HG03439 (cell line): ENCODE results near the gene YIPF7.
A peak's percentile ranks its signal among the peaks of the same experiment; 100 is the strongest.

Experiments
- ATAC-seq: cut with Tn5 transposase; IDR thresholded peaks from one replicate; pipeline ENCODE4 v1.9.1; 2021; ENCODE audit warnings: mild to moderate bottlenecking, moderate library complexity; ENCODE audit not compliant: unreplicated experiment

YIPF7 gene

DNA sequence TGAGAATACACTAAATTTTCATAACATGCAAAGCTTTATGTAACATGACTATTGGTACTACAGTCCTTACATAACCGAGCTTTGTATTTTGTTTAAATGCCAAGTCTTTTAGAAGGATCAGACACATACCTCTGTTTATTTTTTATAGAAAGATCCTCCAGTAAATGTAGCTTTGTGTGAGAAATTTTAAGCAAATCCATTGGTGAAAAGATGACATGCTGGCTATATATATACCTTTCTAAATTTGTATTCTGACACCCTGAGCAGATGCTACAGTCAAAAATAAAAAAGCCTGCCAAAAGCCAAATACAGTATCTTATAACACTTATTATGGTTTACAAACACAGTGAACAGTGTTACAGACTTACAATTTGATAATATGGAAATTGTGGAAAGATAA, at the start of gene YIPF7:
YIPF7 (minus strand) TSS at position 201 of the 400 bp plus-strand sequence. CDS start 1,525 bp downstream, outside the sequence.
- no peak for ATAC-seq

DNA sequence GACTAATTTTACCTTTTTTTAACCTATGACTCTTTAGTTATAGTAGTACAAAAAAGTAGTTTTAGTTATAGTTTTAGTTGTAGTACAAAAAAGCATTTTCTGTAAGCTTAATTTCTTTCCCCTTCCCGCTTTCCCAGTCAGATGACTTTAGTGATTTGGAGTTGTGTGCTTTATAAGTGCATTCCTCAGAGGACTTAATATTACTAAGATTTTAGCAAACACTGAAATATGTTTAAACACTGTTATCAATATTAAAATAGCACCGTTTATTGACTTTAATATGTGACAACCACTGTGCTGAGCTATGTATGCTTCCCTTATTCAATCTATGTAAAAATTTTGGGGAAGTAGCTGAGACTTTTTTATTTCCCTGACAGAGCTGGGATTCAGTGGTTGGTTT, 49.6 kb upstream of the YIPF7 start:
- no peak for ATAC-seq

GRCh38 chr4:44700427-44700826, 49.0 kb upstream of the YIPF7 start:
- ATAC-seq, result no peak

GRCh38 chr4:44684648-44685047, 33.2 kb upstream of the YIPF7 start:
- ATAC-seq, result no peak

DNA sequence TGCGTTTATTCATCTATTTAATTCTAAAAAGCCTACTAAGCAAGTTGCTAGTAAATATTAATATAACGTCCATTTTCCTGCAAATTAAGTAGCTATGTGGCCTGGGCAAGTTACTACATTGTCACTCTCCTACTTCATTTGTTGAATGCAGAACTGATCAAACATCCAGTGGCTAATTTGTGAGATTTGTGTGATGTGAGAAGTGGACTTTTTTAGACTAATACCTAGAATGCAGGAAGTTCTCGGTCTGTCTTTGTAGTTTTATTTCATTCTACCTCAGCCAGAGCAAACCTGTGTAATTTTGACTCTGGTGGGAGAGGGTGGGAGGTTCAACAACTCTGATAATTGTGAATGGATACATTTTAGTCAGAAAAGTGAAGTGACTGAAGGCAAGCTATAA, 27.6 kb upstream of the YIPF7 start:
- ATAC-seq, result no peak

DNA sequence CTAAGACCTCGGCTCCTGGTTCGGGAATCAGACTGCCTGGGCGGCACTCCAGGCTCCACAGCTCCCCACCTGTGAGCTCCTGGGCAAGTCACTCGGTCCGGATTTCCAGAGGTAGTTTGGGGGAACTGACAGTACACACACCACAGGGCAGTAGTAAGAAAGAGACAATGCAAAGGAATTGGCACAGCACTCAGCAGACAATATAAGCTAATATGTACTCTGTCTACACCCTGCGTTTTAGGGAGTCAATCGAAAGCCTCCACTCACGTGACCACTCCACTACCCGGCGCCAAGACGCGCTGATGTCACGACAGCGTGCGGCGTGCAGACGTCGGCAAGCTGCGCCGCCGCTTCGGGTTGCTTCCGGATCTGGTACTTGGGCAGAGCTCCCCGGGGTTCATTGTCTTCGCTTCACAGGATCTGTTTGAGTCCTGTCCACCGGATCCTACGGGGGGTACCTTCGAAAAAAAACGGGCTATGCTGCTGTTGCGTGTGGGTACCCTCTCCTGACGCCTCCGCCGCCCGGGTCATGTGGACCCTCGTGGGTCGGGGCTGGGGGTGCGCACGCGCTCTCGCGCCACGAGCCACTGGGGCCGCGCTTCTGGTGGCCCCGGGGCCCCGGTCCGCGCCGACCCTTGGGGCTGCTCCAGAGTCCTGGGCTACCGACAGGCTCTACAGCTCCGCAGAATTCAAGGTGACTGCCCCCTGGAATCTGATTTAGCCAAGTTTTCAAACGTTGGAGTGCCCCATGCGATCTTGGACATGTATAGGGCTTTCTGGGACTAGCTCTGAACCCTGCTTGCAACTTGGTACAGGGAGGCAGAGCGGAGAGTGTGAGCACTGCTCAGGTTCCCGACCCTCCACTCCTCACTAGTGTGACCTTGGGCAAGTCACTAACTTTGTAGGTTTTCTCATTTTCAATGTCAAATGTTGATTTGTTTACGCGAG, 26.9 kb upstream of the YIPF7 start, which contains the start of gene GUF1:
GUF1 (plus strand) TSS at position 327 of the 948 bp plus-strand sequence; CDS start at position 530, 203 bp downstream.
- peak; percentile 97 for ATAC-seq

DNA sequence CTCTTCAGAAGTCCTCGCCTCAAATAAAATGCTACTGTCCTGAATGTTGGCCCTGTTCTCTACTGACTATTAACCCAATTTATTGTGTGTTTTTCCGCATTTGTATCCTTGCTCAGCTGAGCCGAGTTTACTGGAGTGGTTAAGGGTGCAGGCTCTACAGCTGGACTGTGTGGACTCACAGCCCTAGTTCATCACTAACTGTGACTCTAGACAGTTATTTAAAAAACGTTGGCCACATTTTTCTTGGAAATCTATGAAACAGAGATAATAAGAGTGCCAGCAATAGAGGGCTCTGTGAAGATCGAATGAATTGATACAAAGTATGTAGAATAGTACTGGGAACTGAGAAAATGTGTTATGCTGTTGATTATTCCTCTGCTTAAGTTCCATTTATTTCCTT, 23.9 kb upstream of the YIPF7 start:
- ATAC-seq, result no peak

- no peak for ATAC-seq
These were observed 23.0 kb upstream of the YIPF7 start for GRCh38 chr4:44674471-44674870.

GRCh38 chr4:44671636-44672035, 20.2 kb upstream of the YIPF7 start:
- ATAC-seq, result no peak

DNA sequence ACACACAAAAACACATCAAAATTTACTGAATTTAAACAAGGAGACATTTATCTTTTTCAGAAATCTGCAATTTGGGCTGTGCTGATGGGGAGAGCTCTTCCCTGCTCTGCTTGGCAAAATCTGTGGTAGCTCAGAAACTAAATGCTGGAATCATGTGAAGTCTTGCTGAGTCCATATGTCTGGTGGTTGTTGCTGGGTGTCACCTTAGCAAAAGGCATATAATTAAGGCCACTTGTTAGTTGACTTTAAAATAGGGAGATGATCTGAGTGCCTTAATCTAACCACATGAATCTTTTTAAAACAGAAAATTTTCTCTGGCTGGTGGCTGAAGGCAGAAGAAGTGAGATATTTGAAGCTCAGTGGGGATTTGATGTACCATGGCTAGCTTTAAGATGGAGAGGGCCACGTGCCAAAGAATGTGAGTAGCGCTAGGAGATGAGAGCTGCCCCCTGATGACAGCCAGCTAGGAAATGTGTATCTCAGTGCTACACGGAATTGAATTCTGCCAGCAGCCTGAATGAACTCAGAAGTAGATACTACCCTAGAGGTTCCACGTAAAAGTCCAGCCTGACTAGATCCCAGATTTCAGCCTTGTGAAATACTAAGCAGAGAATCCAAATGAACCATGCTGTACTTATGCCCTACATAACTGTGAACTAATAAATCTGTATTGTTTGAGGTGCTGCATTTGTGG, 19.2 kb upstream of the YIPF7 start:
- ATAC-seq, result no peak

GRCh38 chr4:44668526-44668925, 17.1 kb upstream of the YIPF7 start:
- ATAC-seq, result no peak

GRCh38 chr4:44663539-44664263, 12.3 kb upstream of the YIPF7 start:
- ATAC-seq, result no peak

DNA sequence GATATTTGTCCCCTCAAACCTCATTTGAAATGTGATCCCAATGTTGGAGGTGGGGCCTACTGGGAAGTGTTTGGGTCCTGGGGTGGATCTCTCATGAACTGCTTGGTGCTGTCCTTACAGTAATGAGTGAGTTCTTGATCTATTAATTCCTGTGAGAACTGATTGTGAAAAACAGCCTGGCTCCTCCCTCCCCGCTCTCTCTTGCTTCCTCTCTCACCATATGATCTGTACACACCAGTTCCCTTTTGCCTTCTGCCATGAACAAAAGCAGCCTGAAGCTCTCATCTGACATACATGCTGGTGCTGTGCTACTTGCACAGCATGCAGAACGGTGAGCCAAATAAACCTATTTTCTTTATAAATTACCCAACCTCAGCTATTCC, 11.2 kb upstream of the YIPF7 start:
- ATAC-seq, result no peak

- no peak for ATAC-seq
These were observed 10.7 kb upstream of the YIPF7 start for GRCh38 chr4:44661940-44662622.

GRCh38 chr4:44660396-44660795, 9.0 kb upstream of the YIPF7 start:
- no peak for ATAC-seq

- no peak for ATAC-seq
These were observed 577 bp upstream of the YIPF7 start for GRCh38 chr4:44652002-44652401.

GRCh38 chr4:44646151-44646550, 5.3 kb downstream of the YIPF7 start:
- ATAC-seq, result no peak

DNA sequence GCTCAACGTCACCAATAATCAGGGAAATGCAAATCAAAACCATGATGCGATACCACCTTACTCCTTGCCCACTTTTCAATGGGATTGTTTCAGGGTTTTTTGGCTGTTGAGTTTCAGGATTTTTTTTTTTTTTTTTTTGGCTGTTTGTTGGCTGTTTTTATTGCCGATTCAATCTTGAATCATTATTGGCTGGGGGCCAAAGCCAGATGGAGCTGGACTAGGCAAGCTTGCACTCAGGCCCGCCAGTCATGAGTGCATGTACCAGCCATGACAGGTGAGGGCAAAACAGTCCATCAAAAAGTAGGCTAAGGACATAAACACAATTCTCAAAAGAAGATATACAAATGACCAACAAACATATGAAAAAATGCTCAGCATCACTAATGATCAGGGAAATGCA, 13.3 kb downstream of the YIPF7 start:
- ATAC-seq, result no peak

DNA sequence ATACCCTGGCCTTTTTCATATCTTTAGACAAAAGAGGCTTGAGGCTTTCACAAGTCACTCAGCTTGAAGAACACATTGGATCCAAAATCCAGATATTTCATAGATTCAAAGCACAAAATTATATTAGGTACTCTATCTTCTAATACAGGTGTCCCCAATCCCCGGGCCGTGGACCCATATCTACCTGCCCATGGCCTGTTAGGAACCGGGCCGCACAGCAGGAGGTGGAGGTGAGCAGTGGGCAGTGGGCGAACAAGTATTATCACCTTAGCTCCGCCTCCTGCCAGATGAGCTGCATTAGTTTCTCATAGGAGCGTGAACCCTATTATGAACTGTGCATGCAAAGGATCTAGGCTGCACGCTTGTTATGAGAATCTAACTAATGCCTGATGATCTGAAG, 18.7 kb downstream of the YIPF7 start:
- no peak for ATAC-seq

DNA sequence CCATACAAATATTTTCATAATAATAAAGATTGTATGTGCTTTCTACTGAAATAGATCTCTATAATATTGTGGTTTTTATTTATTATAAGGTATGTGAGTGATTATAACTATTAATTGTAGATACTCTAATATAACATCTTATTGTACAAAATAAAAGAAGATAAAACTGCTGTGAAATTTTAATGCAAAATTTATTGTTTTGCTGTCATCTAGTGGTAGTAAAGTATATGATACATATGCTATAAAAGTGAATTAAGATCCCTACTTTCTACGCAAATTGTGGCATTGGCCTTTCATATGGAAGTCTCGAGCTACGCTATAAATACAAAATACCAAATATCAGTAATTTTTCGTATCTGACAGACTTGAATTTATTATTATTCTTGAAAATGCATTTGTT, 19.3 kb downstream of the YIPF7 start:
- ATAC-seq, result no peak
